BE2C (cell line): Measurements from ENCODE around the gene C1S.
"Not testable (repeated sequence)": the region's sequence is repeated elsewhere in the genome, so short reads cannot be mapped to it uniquely, and the experiment has no call there.

Experiments used
- DNase-seq: peaks from one replicate; pipeline ENCODE4 v3.0.0-alpha.2; 2020
- H3K27me3 ChIP-seq: fragments of 250-450 bp; sonication (Bioruptor Pico); 2 replicates; pipeline ENCODE4 v1.5.1; 2020; ENCODE audit warnings: mild to moderate bottlenecking
- H3K36me3 ChIP-seq: fragments of 250-450 bp; sonication (Bioruptor Pico); 2 replicates; pipeline ENCODE4 v1.5.1; 2020; ENCODE audit warnings: mild to moderate bottlenecking
- H3K4me1 ChIP-seq: fragments of 250-450 bp; sonication (Bioruptor Pico); 2 replicates; pipeline ENCODE4 v1.5.1; 2020
- H3K4me3 ChIP-seq: 2 replicates; pipeline ENCODE4 v1.5.1; 2011; ENCODE audit warnings: low read depth, low read length
- H3K9me3 ChIP-seq: fragments of 250-450 bp; sonication (Bioruptor Pico); 2 replicates; pipeline ENCODE4 v1.5.1; 2020
- CTCF ChIP-seq: IDR thresholded peaks from 2 replicates; pipeline ENCODE4 v1.5.1; 2012; ENCODE audit warnings: mild to moderate bottlenecking, low read depth, low read length

C1S gene

GRCh38 chr12:7039403-7039802 is 21.1 kb upstream of the C1S start:
- Histone ChIP-seq H3K9me3 (no peaks in the 10 kb centered on the region), H3K4me1 (no peaks in the 10 kb centered on the region), H3K27me3 (no peaks in the 10 kb centered on the region; the same call in 1 of the 2 replicates), H3K36me3 (no peaks in the 10 kb centered on the region), H3K4me3 (no peak overlapping the region)
- no peak for DNase-seq
- TF ChIP-seq CTCF = no peak

- H3K4me3 ChIP-seq = no peak overlapping the region
- H3K4me1 ChIP-seq = no peaks in the 10 kb centered on the region
- peak; percentile 61 for TF ChIP-seq CTCF
- DNase-seq = no peak
- H3K27me3 ChIP-seq = peaks cover 4% of the 10 kb centered on the region; the same call in 1 of the 2 replicates
- no peaks in the 10 kb centered on the region for H3K36me3 ChIP-seq
- no peaks in the 10 kb centered on the region for H3K9me3 ChIP-seq
Measured at GRCh38 chr12:7042842-7043241, 17.7 kb upstream of the C1S start.

- Histone ChIP-seq H3K9me3 (no peaks in the 10 kb centered on the region), H3K27me3 (peaks cover 8% of the 10 kb centered on the region; the same call in 1 of the 2 replicates), H3K36me3 (no peaks in the 10 kb centered on the region), H3K4me3 (no peak overlapping the region), H3K4me1 (no peaks in the 10 kb centered on the region)
- DNase-seq = no peak
- no peak for TF ChIP-seq CTCF
Measured at GRCh38 chr12:7045913-7046312, 14.6 kb upstream of the C1S start.

GRCh38 chr12:7046383-7047105 is 14.0 kb upstream of the C1S start:
- no peaks in the 10 kb centered on the region for H3K9me3 ChIP-seq
- no peaks in the 10 kb centered on the region for H3K4me1 ChIP-seq
- DNase-seq = no peak
- H3K36me3 ChIP-seq = no peaks in the 10 kb centered on the region
- TF ChIP-seq CTCF = peak; percentile 8; the same call in 1 of the 2 replicates
- peaks cover 8% of the 10 kb centered on the region; the same call in 1 of the 2 replicates for H3K27me3 ChIP-seq
- H3K4me3 ChIP-seq = no peak overlapping the region

GRCh38 chr12:7047306-7047705 is 13.2 kb upstream of the C1S start:
- no peaks in the 10 kb centered on the region for H3K4me1 ChIP-seq
- peaks cover 12% of the 10 kb centered on the region for H3K27me3 ChIP-seq
- no peak overlapping the region for H3K4me3 ChIP-seq
- H3K36me3 ChIP-seq = no peaks in the 10 kb centered on the region
- no peak for DNase-seq
- no peak for TF ChIP-seq CTCF
- H3K9me3 ChIP-seq = no peaks in the 10 kb centered on the region

- H3K9me3 ChIP-seq, H3K4me1 ChIP-seq, DNase-seq: not testable (repeated sequence)
Measured at GRCh38 chr12:7049445-7049951, 11.0 kb upstream of the C1S start.

GRCh38 chr12:7049973-7050372 is 10.5 kb upstream of the C1S start:
- not testable (repeated sequence) for DNase-seq, H3K9me3 ChIP-seq, H3K4me3 ChIP-seq, H3K4me1 ChIP-seq, H3K36me3 ChIP-seq
- peaks cover 36% of the 10 kb centered on the region for H3K27me3 ChIP-seq

More at GRCh38 chr12:7049445-7049951, 11.0 kb upstream of the C1S start:
- not testable (repeated sequence) for H3K36me3 ChIP-seq, H3K4me3 ChIP-seq
- peaks cover 31% of the 10 kb centered on the region for H3K27me3 ChIP-seq
